K562 (cell line): ENCODE data around the gene SLC6A7.

Source experiments
- CTCF ChIP-seq, 3 experiments: IDR thresholded peaks in 2 of 3; conservative IDR thresholded peaks in 1 of 3; 2 replicates each; pipeline ENCODE4 v1.5.1; 2011 to 2012; ENCODE audit warnings: low read length in 3 of 3, mild to moderate bottlenecking in 3 of 3, control low read depth in 2 of 3, improper control_type of control experiment in 1 of 3, inconsistent platforms in 1 of 3, low read depth in 1 of 3, mixed read lengths in 1 of 3, moderate library complexity in 1 of 3; ENCODE audit not compliant: insufficient read depth in 2 of 3
- E2F1 ChIP-seq: sonication (generic); formaldehyde crosslinking; IDR thresholded peaks from 2 replicates; pipeline ENCODE4 v1.8.1; 2023; ENCODE audit warnings: mild to moderate bottlenecking, missing genetic modification reagents, moderate library complexity
- HNRNPLL ChIP-seq: fragments of 200-400 bp; formaldehyde crosslinking; IDR thresholded peaks from 2 replicates; pipeline ENCODE4 v1.6.1; 2017; ENCODE audit warnings: low read length, low read depth, mild to moderate bottlenecking; ENCODE audit not compliant: poor library complexity, severe bottlenecking
- POLR2A ChIP-seq: fragments of 450-650 bp; conservative IDR thresholded peaks from 2 replicates; pipeline ENCODE4 v1.6.1; 2016
- TAF15 ChIP-seq: fragments of 200-400 bp; formaldehyde crosslinking; IDR thresholded peaks from 2 replicates; pipeline ENCODE4 v1.6.1; 2017; ENCODE audit warnings: mild to moderate bottlenecking, low read depth, low read length, moderate library complexity
- TF ChIP-seq, protein P1 (sequence below): IDR thresholded peaks from 2 replicates; pipeline ENCODE4 v1.6.1; 2012; ENCODE audit warnings: low read depth, low read length, improper control_type of control experiment, borderline replicate concordance

DNA sequence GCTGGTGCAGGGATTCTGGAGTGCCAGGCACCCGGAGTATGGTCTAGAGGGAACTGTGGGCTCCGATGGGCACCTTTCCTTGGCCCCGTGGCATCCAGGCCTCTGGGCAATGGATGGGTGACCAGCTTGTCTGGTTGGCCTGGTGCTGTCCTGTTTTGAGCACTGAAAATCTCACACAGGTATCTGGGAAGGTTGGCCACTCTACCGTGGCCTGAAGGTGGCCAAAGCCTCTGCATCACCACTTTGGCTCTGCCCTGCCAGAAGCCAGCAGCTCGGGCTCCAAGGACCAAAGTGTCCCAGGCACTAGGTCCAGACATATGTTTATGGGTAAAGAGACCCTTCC, 28.8 kb downstream of the SLC6A7 start:
- TF ChIP-seq POLR2A (no peak), TAF15 (no peak), HNRNPLL (no peak), CTCF (IDR thresholded peaks at IDR 0.05 in 2 of 3, conservative IDR thresholded peaks at IDR 0.05 in 1 of 3; ENCODE audit: insufficient read depth in 2 of 3, low read depth in 1 of 3, low read length in 3 of 3) (no peak), E2F1 (CRISPR knock-in tag) (no peak)
- TF ChIP-seq, protein P1, sequence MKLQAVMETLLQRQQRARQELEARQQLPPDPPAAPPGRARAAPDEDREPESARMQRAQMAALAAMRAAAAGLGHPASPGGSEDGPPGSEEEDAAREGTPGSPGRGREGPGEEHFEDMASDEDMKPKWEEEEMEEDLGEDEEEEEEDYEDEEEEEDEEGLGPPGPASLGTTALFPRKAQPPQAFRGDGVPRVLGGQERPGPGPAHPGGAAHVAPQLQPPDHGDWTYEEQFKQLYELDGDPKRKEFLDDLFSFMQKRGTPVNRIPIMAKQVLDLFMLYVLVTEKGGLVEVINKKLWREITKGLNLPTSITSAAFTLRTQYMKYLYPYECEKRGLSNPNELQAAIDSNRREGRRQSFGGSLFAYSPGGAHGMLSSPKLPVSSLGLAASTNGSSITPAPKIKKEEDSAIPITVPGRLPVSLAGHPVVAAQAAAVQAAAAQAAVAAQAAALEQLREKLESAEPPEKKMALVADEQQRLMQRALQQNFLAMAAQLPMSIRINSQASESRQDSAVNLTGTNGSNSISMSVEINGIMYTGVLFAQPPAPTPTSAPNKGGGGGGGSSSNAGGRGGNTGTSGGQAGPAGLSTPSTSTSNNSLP = no peak
